IMR-90 (cell line): Measurements from ENCODE around the gene KIAA1586. TPM values are rescaled to one million over a fixed set of nuclear protein-coding genes. Genes with fewer than 3 reads are reported as not detected.

Experiments used
- ATAC-seq: fragments of 200-7000 bp; cut with Tn5 transposase; 2 replicates; pipeline ENCODE4 v1.9.1; 2020; ENCODE audit warnings: low read depth, mild to moderate bottlenecking, moderate library complexity
- BruUV-seq: library from RNA; stranded (reverse); fragments of 400-500 nt; replicated peaks from 2 replicates; lab custom pipeline; 2021; lab: Mats Ljungman, UMichigan
- CTCF ChIA-PET: fragments of 300-600 bp; formaldehyde crosslinking; extraction: SDS; loops from one replicate; lab custom pipeline; 2021; ENCODE audit warnings: antibody characterized with exemption; lab: Yijun Ruan, JAX
- POLR2A ChIA-PET: fragments of 300-600 bp; sonication (Branson Sonifier 250); formaldehyde crosslinking; loops from one replicate; lab custom pipeline; 2022; ENCODE audit warnings: antibody characterized with exemption; ENCODE audit not compliant: unreplicated experiment; lab: Charles Lee
- DNase-seq: peaks from one replicate; pipeline ENCODE4 v3.0.0; 2013
- H2AFZ ChIP-seq: replicated peaks from 2 replicates; pipeline ENCODE3; 2013; ENCODE audit warnings: low read length, mild to moderate bottlenecking; ENCODE audit not compliant: poor library complexity
- H2AK5ac ChIP-seq: 2 replicates; pipeline ENCODE4 v1.6.1; 2013; ENCODE audit warnings: low read depth, low read length, inconsistent platforms
- H2AK9ac ChIP-seq: replicated peaks from 2 replicates; pipeline ENCODE3; 2013; ENCODE audit warnings: mild to moderate bottlenecking, low read depth, low read length, moderate library complexity; ENCODE audit not compliant: poor library complexity
- H2BK120ac ChIP-seq: 2 replicates; pipeline ENCODE4 v1.6.1; 2013; ENCODE audit warnings: low read depth, low read length, inconsistent platforms
- H2BK15ac ChIP-seq: 3 replicates; pipeline ENCODE4 v1.6.1; 2013; ENCODE audit warnings: low read depth, low read length, inconsistent platforms
- H2BK20ac ChIP-seq: 2 replicates; pipeline ENCODE4 v1.6.1; 2013; ENCODE audit warnings: low read depth, mild to moderate bottlenecking, inconsistent platforms, low read length, moderate library complexity
- H2BK5ac ChIP-seq: 2 replicates; pipeline ENCODE4 v1.6.1; 2013; ENCODE audit warnings: mild to moderate bottlenecking, low read depth, low read length, inconsistent platforms; ENCODE audit not compliant: poor library complexity, severe bottlenecking
- H3K14ac ChIP-seq: replicated peaks from 2 replicates; pipeline ENCODE4 v1.6.1; 2013; ENCODE audit warnings: low read depth, low read length, inconsistent platforms
- H3K18ac ChIP-seq: 2 replicates; pipeline ENCODE4 v1.6.1; 2013; ENCODE audit warnings: low read depth, low read length, control low read depth
- H3K23ac ChIP-seq: 2 replicates; pipeline ENCODE4 v1.6.1; 2013; ENCODE audit warnings: low read depth, low read length, inconsistent platforms
- H3K27ac ChIP-seq: 2 replicates; pipeline ENCODE4 v1.5.1; 2013; ENCODE audit warnings: mild to moderate bottlenecking, control low read depth, low read length; ENCODE audit not compliant: insufficient read depth
- H3K27me3 ChIP-seq: 2 replicates; pipeline ENCODE4 v1.6.1; 2013; ENCODE audit warnings: low read length; ENCODE audit not compliant: control insufficient read depth, insufficient read depth
- H3K36me3 ChIP-seq: 2 replicates; pipeline ENCODE4 v1.6.1; 2013; ENCODE audit warnings: low read length, mixed read lengths; ENCODE audit not compliant: control insufficient read depth, insufficient read depth
- H3K4ac ChIP-seq: 2 replicates; pipeline ENCODE4 v1.6.1; 2013; ENCODE audit warnings: low read depth, low read length, inconsistent platforms
- H3K4me1 ChIP-seq: 2 replicates; pipeline ENCODE4 v1.6.1; 2013; ENCODE audit warnings: low read length, mixed read lengths; ENCODE audit not compliant: control insufficient read depth, insufficient read depth
- H3K4me2 ChIP-seq: 2 replicates; pipeline ENCODE4 v1.6.1; 2013; ENCODE audit warnings: low read depth, mild to moderate bottlenecking, control low read depth, low read length, moderate library complexity
- H3K4me3 ChIP-seq: 2 replicates; pipeline ENCODE4 v1.5.1; 2013; ENCODE audit warnings: low read depth, mild to moderate bottlenecking, control low read depth, low read length, moderate library complexity; ENCODE audit not compliant: insufficient read depth
- H3K56ac ChIP-seq: 2 replicates; pipeline ENCODE4 v1.6.1; 2013; ENCODE audit warnings: low read length, inconsistent platforms; ENCODE audit not compliant: insufficient read depth; ENCODE audit errors: extremely low read depth
- H3K79me1 ChIP-seq, 2 experiments: 2 replicates each; pipeline ENCODE4 v1.6.1; 2013; ENCODE audit warnings: low read length in 2 of 2, inconsistent platforms in 1 of 2, low read depth in 1 of 2
- H3K9ac ChIP-seq: 2 replicates; pipeline ENCODE4 v1.6.1; 2013; ENCODE audit warnings: low read depth, low read length, control low read depth
- H3K9me1 ChIP-seq: 2 replicates; pipeline ENCODE4 v1.6.1; 2013; ENCODE audit warnings: low read length, inconsistent platforms; ENCODE audit not compliant: insufficient read depth
- H3K9me3 ChIP-seq: 2 replicates; pipeline ENCODE4 v1.6.1; 2013; ENCODE audit warnings: low read length; ENCODE audit not compliant: control insufficient read depth, insufficient read depth
- H4K20me1 ChIP-seq: 2 replicates; pipeline ENCODE4 v1.6.1; 2013; ENCODE audit warnings: low read length, inconsistent platforms; ENCODE audit not compliant: insufficient read depth
- H4K5ac ChIP-seq: 2 replicates; pipeline ENCODE4 v1.6.1; 2013; ENCODE audit warnings: mild to moderate bottlenecking, low read depth, low read length, control low read depth
- H4K8ac ChIP-seq, 2 experiments: 2 replicates each; pipeline ENCODE4 v1.6.1; 2013; ENCODE audit warnings: low read depth in 2 of 2, low read length in 2 of 2, control low read depth in 1 of 2, inconsistent platforms in 1 of 2
- H4K91ac ChIP-seq: 2 replicates; pipeline ENCODE4 v1.6.1; 2013; ENCODE audit warnings: low read depth, low read length, inconsistent platforms; ENCODE audit not compliant: insufficient read depth
- BHLHE40 ChIP-seq: fragments of 150-350 bp; IDR thresholded peaks from 2 replicates; pipeline ENCODE4 v1.6.1; 2016; ENCODE audit warnings: mild to moderate bottlenecking, low read depth, low read length
- CEBPB ChIP-seq: IDR thresholded peaks from 2 replicates; pipeline ENCODE4 v1.6.1; 2012; ENCODE audit warnings: low read depth, low read length, improper control_type of control experiment
- CHD1 ChIP-seq: IDR thresholded peaks from 2 replicates; pipeline ENCODE4 v1.6.1; 2012; ENCODE audit warnings: low read depth, low read length, improper control_type of control experiment
- CTCF ChIP-seq: conservative IDR thresholded peaks from 2 replicates; pipeline ENCODE4 v1.5.1; 2012; ENCODE audit warnings: mild to moderate bottlenecking, low read depth, low read length, improper control_type of control experiment
- ELK1 ChIP-seq: fragments of 150-350 bp; IDR thresholded peaks from 2 replicates; pipeline ENCODE4 v1.6.1; 2016; ENCODE audit warnings: low read depth, mild to moderate bottlenecking, low read length, moderate library complexity, borderline replicate concordance
- FOS ChIP-seq: fragments of 150-350 bp; IDR thresholded peaks from 2 replicates; pipeline ENCODE4 v1.6.1; 2016; ENCODE audit warnings: low read depth, low read length
- MAFK ChIP-seq: IDR thresholded peaks from 2 replicates; pipeline ENCODE4 v1.6.1; 2012; ENCODE audit warnings: low read depth, low read length, improper control_type of control experiment
- MAZ ChIP-seq: IDR thresholded peaks from 2 replicates; pipeline ENCODE4 v1.6.1; 2012; ENCODE audit warnings: low read depth, mild to moderate bottlenecking, low read length, improper control_type of control experiment, moderate library complexity, borderline replicate concordance
- MXI1 ChIP-seq: IDR thresholded peaks from 2 replicates; pipeline ENCODE4 v1.6.1; 2012; ENCODE audit warnings: low read depth, mild to moderate bottlenecking, low read length, moderate library complexity, borderline replicate concordance
- NFE2L2 ChIP-seq: fragments of 150-350 bp; IDR thresholded peaks from 2 replicates; pipeline ENCODE4 v1.6.1; 2016; ENCODE audit warnings: low read depth, mild to moderate bottlenecking, low read length
- POLR2A ChIP-seq: IDR thresholded peaks from 2 replicates; pipeline ENCODE4 v1.6.1; 2012; ENCODE audit warnings: mild to moderate bottlenecking, low read depth, low read length
- RAD21 ChIP-seq: IDR thresholded peaks from 2 replicates; pipeline ENCODE4 v1.6.1; 2012; ENCODE audit warnings: low read length, improper control_type of control experiment
- RCOR1 ChIP-seq: IDR thresholded peaks from 2 replicates; pipeline ENCODE4 v1.6.1; 2012; ENCODE audit warnings: mild to moderate bottlenecking, low read length, improper control_type of control experiment; ENCODE audit not compliant: insufficient replicate concordance
- SMC3 ChIP-seq: fragments of 150-350 bp; IDR thresholded peaks from 2 replicates; pipeline ENCODE4 v1.6.1; 2016; ENCODE audit warnings: low read depth, mild to moderate bottlenecking, antibody characterized with exemption, low read length, moderate library complexity
- WGBS, 2 experiments: methylation state at CpG; one replicate each; pipeline versions ENCODE4 v1.1.5 to v1.1.7; 2013; ENCODE audit warnings: missing lambda C conversion rate in 2 of 2; ENCODE audit not compliant: insufficient read length in 1 of 2; ENCODE audit errors: extremely low coverage in 2 of 2; 5-methylcytosine and 5-hydroxymethylcytosine counted together
- dilution Hi-C: fragments of 300-500 bp; cut with HindIII; formaldehyde crosslinking; loops from one replicate; pipeline ENCODE4 v1.14.3; 2018; ENCODE audit warnings: low sequenced_read_pairs; ENCODE audit not compliant: unreplicated experiment
- in situ Hi-C: fragments of 300-500 bp; cut with MboI; formaldehyde crosslinking; loops from 3 replicates; pipeline ENCODE4 v1.14.3; 2019; ENCODE audit warnings: low sequenced_read_pairs, inconsistent platforms, mixed read lengths
- intact Hi-C: fragments of 100-400 bp; cut with micrococcal nuclease; formaldehyde crosslinking; loops from 2 replicates; pipeline ENCODE4 v1.10.0; 2022
- polyA plus RNA-seq, 3 experiments: library from polyadenylated mRNA; depleted of rRNA; stranded (reverse); fragments of >200 nt; gene quantifications; 2 replicates each; pipeline ENCODE4 v1.2.3, GENCODE V29; 2012; ENCODE audit warnings: low replicate concordance in 1 of 3
- total RNA-seq: library from RNA; depleted of rRNA; stranded (reverse); fragments of >200 nt; gene quantifications from 2 replicates; pipeline ENCODE4 v1.2.3, GENCODE V29; 2012

KIAA1586 gene
- total and polyA plus RNA-seq, 2 of the 4 experiments (the other 2 are of a cell fraction) = 3.6 to 3.8 TPM

- in situ Hi-C loops (no loop called here), dilution Hi-C loops (no loop called here), intact Hi-C loops (loop anchor here (5.0 kb wide), 1 partner anchor 32 kb away; no protein-coding TSS in a partner anchor)
- H2BK5ac ChIP-seq = no peak overlapping the region
- H2BK20ac ChIP-seq = no peak overlapping the region
- no peak overlapping the region for H3K27ac ChIP-seq
- no peak overlapping the region for H3K4me2 ChIP-seq
- no peaks in the 10 kb centered on the region for H3K79me1 ChIP-seq
- DNase-seq = no peak
- H3K9ac ChIP-seq = no peak overlapping the region
- no peaks in the 10 kb centered on the region for H3K9me1 ChIP-seq
- H3K27me3 ChIP-seq = no peaks in the 10 kb centered on the region
- no TSS peak for BruUV-seq
- H2AK5ac ChIP-seq = no peak overlapping the region
- no peaks in the 10 kb centered on the region for H4K20me1 ChIP-seq
- no peaks in the 10 kb centered on the region for H3K4me1 ChIP-seq
- H3K18ac ChIP-seq = no peak overlapping the region
- H3K4me3 ChIP-seq = no peak overlapping the region
- H3K14ac ChIP-seq = no peak overlapping the region
- WGBS, 2 experiments = no CpG with 5 or more reads among the region's 1 CpG
- no peaks in the 10 kb centered on the region for H3K36me3 ChIP-seq
- ATAC-seq = no peak
- ChIA-PET POLR2A (no interaction called here), CTCF (no interaction called here)
- H3K9me3 ChIP-seq = peaks cover 8% of the 10 kb centered on the region
- no peak overlapping the region for H4K5ac ChIP-seq
- no peak overlapping the region for H3K23ac ChIP-seq
- no peak overlapping the region for H3K56ac ChIP-seq
- TF ChIP-seq RCOR1 (no peak), POLR2A (no peak), MAZ (no peak), NFE2L2 (no peak), CTCF (no peak), MXI1 (no peak), ELK1 (no peak), BHLHE40 (no peak), CHD1 (no peak), FOS (no peak), CEBPB (no peak), SMC3 (no peak), MAFK (no peak), RAD21 (no peak)
- H2BK120ac ChIP-seq = no peak overlapping the region
- no peak overlapping the region for H4K8ac ChIP-seq
- no peak overlapping the region for H2AK9ac ChIP-seq
- H2BK15ac ChIP-seq = no peak overlapping the region
- H3K4ac ChIP-seq = no peak overlapping the region
- H2AFZ ChIP-seq = no peak overlapping the region
- no peak overlapping the region for H4K91ac ChIP-seq
Observed at GRCh38 chr6:57024775-57025174, 21.7 kb upstream of the KIAA1586 start.
